ENCODE measurements around the gene BCAS1. TPM values are rescaled to one million over a fixed set of nuclear protein-coding genes. Genes with fewer than 3 reads are reported as not detected.
A peak's percentile ranks its signal among the peaks of the same experiment; 100 is the strongest.

BCAS1 gene
- total and polyA plus RNA-seq, 10 of the 15 experiments (the other 5 are each of a cell fraction or from before 2014, with no cell fraction given) = 0.21 to 1.4 (median 0.55) TPM

GRCh38 chr20:54094268-54094580 is 23.8 kb upstream of the BCAS1 start:
- no peak for DNase-seq (ENCODE audit: low read depth, low spot score)
- in situ Hi-C loops (cut with MboI) = no loop called here

DNA sequence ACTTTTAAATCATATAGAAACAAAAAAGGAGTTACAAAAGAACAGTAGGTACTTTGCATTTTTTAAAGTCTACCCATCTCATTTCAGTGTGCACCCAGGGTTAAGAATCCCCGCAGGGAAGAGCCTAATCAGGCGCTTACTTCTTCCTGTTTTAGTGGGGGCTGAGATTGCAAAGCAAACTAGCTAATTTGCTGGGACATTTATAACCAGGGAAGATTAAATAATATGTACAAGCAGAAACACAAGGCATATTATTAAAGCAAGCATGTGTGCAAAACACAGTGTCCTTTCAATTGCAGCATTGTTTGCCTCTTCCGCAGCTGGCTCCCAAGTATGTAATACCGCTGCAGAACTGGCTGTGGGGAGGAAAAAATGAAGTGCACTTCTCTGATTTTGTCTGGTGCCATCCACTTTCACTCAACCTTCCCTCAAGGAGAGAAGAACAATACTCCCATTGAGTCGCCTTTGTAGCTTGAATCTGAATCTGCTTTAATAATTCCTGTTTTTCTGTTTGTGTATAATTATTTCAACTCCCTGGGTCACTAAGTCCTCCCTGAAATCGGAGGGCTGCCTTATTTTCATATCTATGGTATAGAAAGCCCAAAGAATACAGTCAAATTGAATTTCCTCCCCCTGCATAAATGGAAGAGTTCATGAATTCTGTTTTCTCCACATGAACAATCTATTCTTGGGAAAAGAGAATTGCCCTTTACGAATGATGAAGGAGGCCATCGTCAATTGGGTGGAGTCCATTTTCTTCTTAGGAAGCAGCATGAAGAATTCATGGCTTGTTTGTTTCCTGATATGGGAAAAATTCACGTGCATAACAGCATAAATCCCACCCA is 23.3 kb upstream of the BCAS1 start:
- no TSS peak for BruUV-seq (replicated peaks)
- no peak overlapping the region for H2AFZ ChIP-seq (ENCODE audit: control insufficient read depth, low read depth, low read length)
- in situ Hi-C loops (cut with MboI) = no loop called here
- H3K9ac ChIP-seq (ENCODE audit: control insufficient read depth, insufficient read depth, low read length) = no peak overlapping the region
- H3K4me1 ChIP-seq (ENCODE audit: control insufficient read depth, insufficient read depth, low read length) = peaks cover 8% of the 10 kb centered on the region
- RAD21 ChIA-PET (ENCODE audit: unreplicated experiment) = interaction anchor here (1.0 kb wide), 2 partner anchors 10 to 27 kb away, joined by 3 read pairs; no protein-coding TSS in a partner anchor
- CTCF ChIA-PET = interaction anchor here (0.5 to 11.6 kb wide), 9 partner anchors 8 to 422 kb away, joined by 3 to 153 read pairs (median 4); partner anchors contain the start of gene PFDN4
- 45% methylated on average over 9 of the region's 9 CpGs for WGBS (ENCODE audit: insufficient coverage, insufficient replicate concordance, low lambda C conversion rate, missing lambda C conversion rate)
- POLR2A ChIA-PET = interaction anchor here (0.5 kb wide), 1 partner anchor 1945 kb away, joined by 3 read pairs; no protein-coding TSS in a partner anchor
- DNase-seq (ENCODE audit: low read depth, low spot score) = no peak
- H3K27ac ChIP-seq (ENCODE audit: control insufficient read depth, insufficient read depth) = no peak overlapping the region
- SMC1A ChIA-PET (ENCODE audit: uncharacterized antibody, unreplicated experiment) = interaction anchor here (0.6 to 7.3 kb wide), 9 partner anchors 8 to 554 kb away, joined by 3 to 78 read pairs (median 3); no protein-coding TSS in a partner anchor
- intact Hi-C loops (cut with micrococcal nuclease; ENCODE audit: unreplicated experiment) = no loop called here
- H3K4me2 ChIP-seq (ENCODE audit: control insufficient read depth, insufficient read depth) = no peak overlapping the region
- no peaks in the 10 kb centered on the region for H4K20me1 ChIP-seq (ENCODE audit: control insufficient read depth, insufficient read depth)
- no peaks in the 10 kb centered on the region; the same call in 2 of the 3 replicates for H3K9me3 ChIP-seq (replicated peaks; ENCODE audit: control insufficient read depth, insufficient read depth, low read length)
- H3K4me3 ChIP-seq = no peak overlapping the region
- no peaks in the 10 kb centered on the region for H3K36me3 ChIP-seq (ENCODE audit: control insufficient read depth in 2 of 2, insufficient read depth in 2 of 2, low read length in 1 of 2)
- no peak for FAIRE-seq
- TF ChIP-seq TCF12 (IDR thresholded peaks at IDR 0.05; ENCODE audit: low read depth, low read length) (no peak), ETV6 (conservative IDR thresholded peaks at IDR 0.05 in 1 of 2, IDR thresholded peaks at IDR 0.05 in 1 of 2; ENCODE audit: borderline replicate concordance in 1 of 2, low read depth in 1 of 2) (peak in 1 of 2 experiments; percentile 18; a peak in 2 of 4 replicates)
- no peaks in the 10 kb centered on the region for H3K79me2 ChIP-seq (ENCODE audit: control insufficient read depth, insufficient read depth, low read length)
- ATAC-seq = no peak
- H3K27me3 ChIP-seq (replicated peaks in 1 of 2; ENCODE audit: control insufficient read depth in 2 of 2, insufficient read depth in 2 of 2, low read length in 1 of 2) = no peaks in the 10 kb centered on the region

More at GRCh38 chr20:54094268-54094580, 23.8 kb upstream of the BCAS1 start:
- ChIA-PET CTCF (interaction anchor here (0.5 to 11.6 kb wide), 8 partner anchors 11 to 422 kb away, joined by 3 to 153 read pairs (median 4); partner anchors contain the start of gene PFDN4), SMC1A (ENCODE audit: uncharacterized antibody, unreplicated experiment) (interaction anchor here (0.9 to 7.3 kb wide), 6 partner anchors 11 to 553 kb away, joined by 3 to 78 read pairs (median 4); no protein-coding TSS in a partner anchor), POLR2A (interaction anchor here (0.5 kb wide), 1 partner anchor 1945 kb away, joined by 3 read pairs; no protein-coding TSS in a partner anchor), RAD21 (ENCODE audit: unreplicated experiment) (interaction anchor here (1.0 kb wide), 2 partner anchors 10 to 26 kb away, joined by 3 read pairs; no protein-coding TSS in a partner anchor)
- no TSS peak for BruUV-seq (replicated peaks)
- Histone ChIP-seq H3K4me1 (ENCODE audit: control insufficient read depth, insufficient read depth, low read length) (peaks cover 8% of the 10 kb centered on the region), H3K9me3 (replicated peaks; ENCODE audit: control insufficient read depth, insufficient read depth, low read length) (no peaks in the 10 kb centered on the region; the same call in 2 of the 3 replicates), H2AFZ (ENCODE audit: control insufficient read depth, low read depth, low read length) (no peak overlapping the region), H3K36me3 (ENCODE audit: control insufficient read depth in 2 of 2, insufficient read depth in 2 of 2, low read length in 1 of 2) (no peaks in the 10 kb centered on the region), H3K4me2 (ENCODE audit: control insufficient read depth, insufficient read depth) (no peak overlapping the region), H3K27me3 (replicated peaks in 1 of 2; ENCODE audit: control insufficient read depth in 2 of 2, insufficient read depth in 2 of 2, low read length in 1 of 2) (no peaks in the 10 kb centered on the region), H3K79me2 (ENCODE audit: control insufficient read depth, insufficient read depth, low read length) (no peaks in the 10 kb centered on the region), H3K27ac (ENCODE audit: control insufficient read depth, insufficient read depth) (no peak overlapping the region), H3K4me3 (no peak overlapping the region), H3K9ac (ENCODE audit: control insufficient read depth, insufficient read depth, low read length) (no peak overlapping the region), H4K20me1 (ENCODE audit: control insufficient read depth, insufficient read depth) (no peaks in the 10 kb centered on the region)
- no peak for ATAC-seq
- intact Hi-C loops (cut with micrococcal nuclease; ENCODE audit: unreplicated experiment) = no loop called here
- no peak for FAIRE-seq
- 88% methylated on average over 5 of the region's 5 CpGs for WGBS (ENCODE audit: insufficient coverage, insufficient replicate concordance, low lambda C conversion rate, missing lambda C conversion rate)
- TF ChIP-seq NR2C2 (IDR thresholded peaks at IDR 0.05; ENCODE audit: borderline replicate concordance, control insufficient read depth, insufficient read length, low read depth) (no peak), POLR2AphosphoS2 (IDR thresholded peaks at IDR 0.05; ENCODE audit: low read depth, low read length) (no peak)
